Naive B cell (primary cell): ENCODE measurements around the gene SH3RF1. TPM values are rescaled to one million over a fixed set of nuclear protein-coding genes. Genes with fewer than 3 reads are reported as not detected.

Experiments
- ATAC-seq, 2 donors: fragments of 150-1000 bp; cut with Tn5 transposase; 2 replicates each; pipeline ENCODE4 v1.10.0; 2021; ENCODE audit warnings: low read depth in 2 of 2, mild to moderate bottlenecking in 2 of 2, moderate library complexity in 2 of 2
- DNase-seq: peaks from one replicate; pipeline ENCODE4 v3.0.0; 2022
- H3K27ac Mint-ChIP-seq, 6 donors: one replicate each; pipeline ENCODE4 v1.8.0; 2020 to 2022; ENCODE audit warnings: mild to moderate bottlenecking in 6 of 6, mixed read lengths in 6 of 6, moderate library complexity in 5 of 6, inconsistent platforms in 2 of 6
- H3K27me3 Mint-ChIP-seq, 3 donors: one replicate each; pipeline ENCODE4 v1.8.0; 2021 to 2022; ENCODE audit warnings: mixed read lengths in 3 of 3, mild to moderate bottlenecking in 1 of 3
- H3K36me3 Mint-ChIP-seq, 2 donors: one replicate each; pipeline ENCODE4 v1.8.0; 2020 to 2022; ENCODE audit warnings: mixed read lengths in 2 of 2, inconsistent platforms in 1 of 2, mild to moderate bottlenecking in 1 of 2
- H3K4me1 Mint-ChIP-seq, 3 donors: one replicate each; pipeline ENCODE4 v1.8.0; 2020 to 2022; ENCODE audit warnings: mixed read lengths in 3 of 3, inconsistent platforms in 1 of 3, mild to moderate bottlenecking in 1 of 3, moderate library complexity in 1 of 3
- H3K4me3 Mint-ChIP-seq, 8 donors: one replicate each; pipeline ENCODE4 v1.8.0; 2020 to 2022; ENCODE audit warnings: mild to moderate bottlenecking in 8 of 8, mixed read lengths in 8 of 8, moderate library complexity in 8 of 8, inconsistent platforms in 2 of 8
- H3K9me3 Mint-ChIP-seq, 7 donors: one replicate each; pipeline ENCODE4 v1.8.0; 2020 to 2022; ENCODE audit warnings: mixed read lengths in 7 of 7, mild to moderate bottlenecking in 5 of 7, inconsistent platforms in 2 of 7, moderate library complexity in 1 of 7
- polyA plus RNA-seq, 6 donors: library from polyadenylated mRNA; unstranded; fragments of 300-500 nt; fragmentation: Illumina TruSeq; gene quantifications; one replicate each; pipeline ENCODE4 v1.2.3, GENCODE V29; 2021; ENCODE audit warnings: low read depth in 6 of 6

Gene SH3RF1
- polyA plus RNA-seq, 6 donors from 2014 or later = 0.57 to 1.7 (median 1.1) TPM; not detected in 1

GRCh38 chr4:169128902-169129301 lies 141.9 kb downstream of the SH3RF1 start:
- Mint-ChIP-seq H3K4me1 (no peaks in the 10 kb centered on the region), H3K27ac (no peak overlapping the region), H3K4me3 (no peak overlapping the region), H3K9me3 (no peaks in the 10 kb centered on the region), H3K27me3 (no peaks in the 10 kb centered on the region), H3K36me3 (no peaks in the 10 kb centered on the region)
- ATAC-seq (no peak), DNase-seq (no peak)

- H3K27ac Mint-ChIP-seq = no peak overlapping the region
- peaks cover 0 to 4% of the 10 kb centered on the region in 2 donors for H3K36me3 Mint-ChIP-seq
- H3K4me1 Mint-ChIP-seq = no peaks in the 10 kb centered on the region
- ATAC-seq = no peak
- no peak for DNase-seq
- H3K9me3 Mint-ChIP-seq = no peaks in the 10 kb centered on the region
- no peaks in the 10 kb centered on the region for H3K27me3 Mint-ChIP-seq
- no peak overlapping the region for H3K4me3 Mint-ChIP-seq
These were observed 143.4 kb downstream of the SH3RF1 start for GRCh38 chr4:169127314-169127713.

- Mint-ChIP-seq H3K27me3 (no peaks in the 10 kb centered on the region), H3K4me1 (no peaks in the 10 kb centered on the region), H3K36me3 (peaks cover 0 to 4% of the 10 kb centered on the region in 2 donors), H3K9me3 (no peaks in the 10 kb centered on the region), H3K27ac (no peak overlapping the region), H3K4me3 (no peak overlapping the region)
- ATAC-seq = no peak
- no peak for DNase-seq
These were observed 146.1 kb downstream of the SH3RF1 start for GRCh38 chr4:169124661-169125060.

- H3K27me3 Mint-ChIP-seq = no peaks in the 10 kb centered on the region
- no peaks in the 10 kb centered on the region for H3K4me1 Mint-ChIP-seq
- peaks cover 0 to 4% of the 10 kb centered on the region in 2 donors for H3K36me3 Mint-ChIP-seq
- DNase-seq = no peak
- no peaks in the 10 kb centered on the region for H3K9me3 Mint-ChIP-seq
- H3K27ac Mint-ChIP-seq = no peak overlapping the region
- ATAC-seq = no peak
- H3K4me3 Mint-ChIP-seq = no peak overlapping the region
These were observed 148.3 kb downstream of the SH3RF1 start for GRCh38 chr4:169122422-169122821.

- Mint-ChIP-seq H3K4me1 (no peaks in the 10 kb centered on the region), H3K27me3 (no peaks in the 10 kb centered on the region), H3K4me3 (no peak overlapping the region), H3K27ac (no peak overlapping the region), H3K9me3 (no peaks in the 10 kb centered on the region), H3K36me3 (peaks cover 0 to 4% of the 10 kb centered on the region in 2 donors)
- DNase-seq (no peak), ATAC-seq (no peak)
These were observed 148.8 kb downstream of the SH3RF1 start for GRCh38 chr4:169121861-169122382.

- Mint-ChIP-seq H3K9me3 (no peaks in the 10 kb centered on the region), H3K36me3 (peaks cover 0 to 4% of the 10 kb centered on the region in 2 donors), H3K4me3 (no peak overlapping the region), H3K27me3 (no peaks in the 10 kb centered on the region), H3K27ac (no peak overlapping the region), H3K4me1 (no peaks in the 10 kb centered on the region)
- ATAC-seq = no peak
- DNase-seq = no peak
These were observed 150.1 kb downstream of the SH3RF1 start for GRCh38 chr4:169120624-169121023.

GRCh38 chr4:169119536-169119935 lies 151.2 kb downstream of the SH3RF1 start:
- Mint-ChIP-seq H3K27me3 (no peaks in the 10 kb centered on the region), H3K27ac (no peak overlapping the region), H3K9me3 (no peaks in the 10 kb centered on the region), H3K4me3 (no peak overlapping the region), H3K4me1 (no peaks in the 10 kb centered on the region), H3K36me3 (peaks cover 0 to 4% of the 10 kb centered on the region in 2 donors)
- ATAC-seq = no peak
- DNase-seq = no peak

GRCh38 chr4:169117591-169118081 lies 153.1 kb downstream of the SH3RF1 start:
- ATAC-seq = no peak
- Mint-ChIP-seq H3K27me3 (no peaks in the 10 kb centered on the region), H3K4me1 (no peaks in the 10 kb centered on the region), H3K36me3 (no peaks in the 10 kb centered on the region), H3K27ac (no peak overlapping the region), H3K9me3 (no peaks in the 10 kb centered on the region), H3K4me3 (no peak overlapping the region)
- DNase-seq = no peak

GRCh38 chr4:169116270-169116901 lies 154.4 kb downstream of the SH3RF1 start:
- Mint-ChIP-seq H3K27me3 (no peaks in the 10 kb centered on the region), H3K9me3 (no peaks in the 10 kb centered on the region), H3K4me1 (no peaks in the 10 kb centered on the region), H3K4me3 (no peak overlapping the region), H3K27ac (no peak overlapping the region), H3K36me3 (peaks cover 0 to 8% of the 10 kb centered on the region in 2 donors)
- no peak for DNase-seq
- ATAC-seq = no peak

- no peak overlapping the region for H3K4me3 Mint-ChIP-seq
- H3K27me3 Mint-ChIP-seq = no peaks in the 10 kb centered on the region
- H3K36me3 Mint-ChIP-seq = peaks cover 0 to 8% of the 10 kb centered on the region in 2 donors
- no peak overlapping the region for H3K27ac Mint-ChIP-seq
- no peaks in the 10 kb centered on the region for H3K4me1 Mint-ChIP-seq
- DNase-seq = no peak
- H3K9me3 Mint-ChIP-seq = no peaks in the 10 kb centered on the region
- no peak for ATAC-seq
These were observed 154.9 kb downstream of the SH3RF1 start for GRCh38 chr4:169115897-169116254.

- DNase-seq (no peak), ATAC-seq (no peak)
- H3K9me3 Mint-ChIP-seq = no peaks in the 10 kb centered on the region
- no peak overlapping the region for H3K4me3 Mint-ChIP-seq
- no peaks in the 10 kb centered on the region for H3K4me1 Mint-ChIP-seq
- H3K27ac Mint-ChIP-seq = no peak overlapping the region
- H3K36me3 Mint-ChIP-seq = peaks cover 0 to 8% of the 10 kb centered on the region in 2 donors
- no peaks in the 10 kb centered on the region for H3K27me3 Mint-ChIP-seq
These were observed 155.4 kb downstream of the SH3RF1 start for GRCh38 chr4:169115144-169115896.

- Mint-ChIP-seq H3K9me3 (no peaks in the 10 kb centered on the region), H3K4me1 (no peaks in the 10 kb centered on the region)
These were observed 156.3 kb downstream of the SH3RF1 start for GRCh38 chr4:169114341-169114974.

GRCh38 chr4:169110633-169111032 lies 160.1 kb downstream of the SH3RF1 start:
- no peak overlapping the region for H3K4me3 Mint-ChIP-seq
- no peaks in the 10 kb centered on the region for H3K9me3 Mint-ChIP-seq
- peaks cover 0 to 8% of the 10 kb centered on the region in 2 donors for H3K36me3 Mint-ChIP-seq
- no peak overlapping the region for H3K27ac Mint-ChIP-seq
- no peaks in the 10 kb centered on the region for H3K27me3 Mint-ChIP-seq
- ATAC-seq (no peak), DNase-seq (no peak)
- no peaks in the 10 kb centered on the region for H3K4me1 Mint-ChIP-seq

More at GRCh38 chr4:169114341-169114974, 156.3 kb downstream of the SH3RF1 start:
- Mint-ChIP-seq H3K27ac (no peak overlapping the region), H3K27me3 (no peaks in the 10 kb centered on the region), H3K36me3 (peaks cover 0 to 8% of the 10 kb centered on the region in 2 donors), H3K4me3 (no peak overlapping the region)
- DNase-seq (no peak), ATAC-seq (no peak)
